Stimulated activated CD8-positive, alpha-beta memory T cell treated with anti-CD3 and anti-CD28 coated beads, Interleukin-7, amount 100 ng/mL, for 4 hours (primary cell): ENCODE results near the gene GNA15.

Experiments used
- DNase-seq, 2 donors: peaks; one replicate each; pipeline ENCODE4 v3.0.0-alpha.2; 2020; ENCODE audit warnings: low read depth in 2 of 2

The GNA15 gene

GRCh38 chr19:3208317-3209207, 72.7 kb downstream of the GNA15 start:
- DNase-seq = no peak

DNA sequence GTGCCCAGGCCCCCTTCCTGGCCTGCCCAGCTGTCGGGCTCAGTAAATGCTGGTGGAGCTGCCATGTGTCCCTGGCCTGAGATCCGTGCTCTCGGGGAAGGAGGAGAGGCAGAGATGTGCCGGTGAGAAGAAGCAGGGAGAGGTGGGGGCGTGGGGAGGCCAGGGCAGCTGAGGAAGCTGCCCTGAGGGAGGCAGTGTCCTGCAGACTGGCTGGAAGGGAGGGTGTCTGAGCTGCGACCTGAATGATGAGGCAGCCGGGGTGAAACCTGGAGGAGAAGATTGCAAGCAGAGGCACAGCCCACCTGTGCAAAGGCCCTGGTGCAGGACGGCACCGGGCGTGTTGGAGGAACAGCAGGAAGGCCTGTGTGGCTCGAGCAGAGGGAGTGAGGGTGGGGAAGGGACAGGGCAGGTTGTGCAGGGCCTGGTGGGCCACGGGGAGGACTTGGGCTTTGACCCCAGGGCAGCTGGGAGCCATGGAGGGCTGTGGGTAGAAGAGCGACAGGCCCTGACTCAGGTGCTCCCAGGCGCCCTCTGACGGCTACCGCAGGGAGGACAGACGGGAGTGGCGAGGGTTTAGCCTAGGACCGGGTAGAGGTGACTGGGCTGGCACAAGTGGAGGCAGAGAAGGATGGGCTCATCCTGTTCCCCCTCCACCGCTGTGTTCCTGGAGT, 74.6 kb downstream of the GNA15 start:
- DNase-seq = peak; percentile 42 to 47

GRCh38 chr19:3211191-3211590, 75.4 kb downstream of the GNA15 start:
- no peak for DNase-seq

- DNase-seq = no peak
Observed at GRCh38 chr19:3213159-3213558, 77.3 kb downstream of the GNA15 start.
